Measurements from ENCODE around the gene HMGCL.

HMGCL gene

GRCh38 chr1:23804183-23804835, 20.9 kb downstream of the HMGCL start:
- no peak for TF ChIP-seq CTCF (IDR thresholded peaks at IDR 0.05)

- TF ChIP-seq CTCF (IDR thresholded peaks at IDR 0.05), result no peak
These were observed 21.6 kb downstream of the HMGCL start for GRCh38 chr1:23803674-23804073.

- TF ChIP-seq CTCF (IDR thresholded peaks at IDR 0.05), result no peak
These were observed 23.4 kb downstream of the HMGCL start for GRCh38 chr1:23801876-23802275.

GRCh38 chr1:23801338-23801748, 23.9 kb downstream of the HMGCL start:
- no peak for TF ChIP-seq CTCF (IDR thresholded peaks at IDR 0.05)

- TF ChIP-seq CTCF (IDR thresholded peaks at IDR 0.05), result no peak
These were observed 24.6 kb downstream of the HMGCL start, which contains the start of gene GALE for GRCh38 chr1:23800400-23801337. TSS of gene GALE (minus strand) at chr1:23800754. CDS start at chr1:23799007, 1,747 bp downstream.

GRCh38 chr1:23799570-23800399, 25.4 kb downstream of the HMGCL start:
- no peak for TF ChIP-seq CTCF (IDR thresholded peaks at IDR 0.05)

- no peak for TF ChIP-seq CTCF (IDR thresholded peaks at IDR 0.05)
These were observed 26.0 kb downstream of the HMGCL start for GRCh38 chr1:23799255-23799569.
